Liver (tissue), 9 donors: Measurements from ENCODE around the gene NIPAL3. TPM values are rescaled to one million over a fixed set of nuclear protein-coding genes. Genes with fewer than 3 reads are reported as not detected.
"Not testable (repeated sequence)": the region's sequence is repeated elsewhere in the genome, so short reads cannot be mapped to it uniquely, and the experiment has no call there.

Experiments used
- DNase-seq: peaks from one replicate; pipeline ENCODE4 v3.0.0-alpha.2; 2017; ENCODE audit warnings: low spot score
- H3K27ac ChIP-seq, 2 donors: one replicate each; pipeline ENCODE4 v1.7.0; 2013; ENCODE audit warnings: inconsistent platforms in 2 of 2, low read length in 2 of 2, control low read depth in 1 of 2, low read depth in 1 of 2, mild to moderate bottlenecking in 1 of 2
- H3K27me3 ChIP-seq, 4 donors: one replicate each; pipeline versions ENCODE4 v1.6.1 to v1.7.0; 2013; ENCODE audit warnings: low read length in 3 of 4, inconsistent platforms in 1 of 4, mild to moderate bottlenecking in 1 of 4, moderate library complexity in 1 of 4; ENCODE audit not compliant: control insufficient read depth in 4 of 4, insufficient read depth in 4 of 4
- H3K36me3 ChIP-seq, 4 donors: one replicate each; pipeline versions ENCODE4 v1.6.1 to v1.7.0; 2013; ENCODE audit warnings: low read length in 3 of 4, mild to moderate bottlenecking in 3 of 4, low read depth in 1 of 4, moderate library complexity in 1 of 4; ENCODE audit not compliant: control insufficient read depth in 4 of 4, insufficient read depth in 3 of 4
- H3K4me1 ChIP-seq, 4 donors: one replicate each; pipeline versions ENCODE4 v1.6.1 to v1.7.0; 2013; ENCODE audit warnings: low read length in 3 of 4, mild to moderate bottlenecking in 3 of 4, moderate library complexity in 1 of 4; ENCODE audit not compliant: control insufficient read depth in 4 of 4, insufficient read depth in 4 of 4
- H3K4me3 ChIP-seq, 3 donors: one replicate each; pipeline versions ENCODE4 v1.6.1 to v1.7.0; 2013; ENCODE audit warnings: low read length in 3 of 3, control low read depth in 1 of 3, low read depth in 1 of 3, mild to moderate bottlenecking in 1 of 3
- H3K9ac ChIP-seq, 2 donors: one replicate each; pipeline ENCODE4 v1.7.0; 2013; ENCODE audit warnings: low read length in 2 of 2, mild to moderate bottlenecking in 2 of 2, moderate library complexity in 2 of 2, control low read depth in 1 of 2, low read depth in 1 of 2
- H3K9me3 ChIP-seq, 4 donors: one replicate each; pipeline versions ENCODE4 v1.6.1 to v1.7.0; 2013; ENCODE audit warnings: low read length in 3 of 4; ENCODE audit not compliant: control insufficient read depth in 4 of 4
- FOXA1 ChIP-seq: IDR thresholded peaks from 2 replicates; pipeline ENCODE4 v1.6.1; 2016; ENCODE audit warnings: antibody characterized with exemption
- GABPA ChIP-seq, 2 donors: IDR thresholded peaks in 1 of 2; conservative IDR thresholded peaks in 1 of 2; 2 replicates each; pipeline ENCODE4 v1.6.1; 2016; ENCODE audit warnings: antibody characterized with exemption in 2 of 2, mild to moderate bottlenecking in 1 of 2, moderate library complexity in 1 of 2
- HNF4A ChIP-seq, 2 donors: conservative IDR thresholded peaks; 2 replicates each; pipeline ENCODE4 v1.6.1; 2016; ENCODE audit warnings: antibody characterized with exemption in 2 of 2, mild to moderate bottlenecking in 2 of 2
- HNF4G ChIP-seq: IDR thresholded peaks from 2 replicates; pipeline ENCODE4 v1.6.1; 2016; ENCODE audit warnings: antibody characterized with exemption
- JUND ChIP-seq, 2 donors: IDR thresholded peaks; 2 replicates each; pipeline ENCODE4 v1.6.1; 2016; ENCODE audit warnings: antibody characterized with exemption in 2 of 2
- NR2F2 ChIP-seq: IDR thresholded peaks from 2 replicates; pipeline ENCODE4 v1.6.1; 2016; ENCODE audit warnings: antibody characterized with exemption
- RXRA ChIP-seq, 2 donors: IDR thresholded peaks; 2 replicates each; pipeline ENCODE4 v1.6.1; 2017 to 2018; ENCODE audit warnings: antibody characterized with exemption in 2 of 2, mild to moderate bottlenecking in 1 of 2
- SP1 ChIP-seq: IDR thresholded peaks from 2 replicates; pipeline ENCODE4 v1.6.1; 2018; ENCODE audit warnings: antibody characterized with exemption, mild to moderate bottlenecking
- TAF1 ChIP-seq: conservative IDR thresholded peaks from 2 replicates; pipeline ENCODE4 v1.6.1; 2016; ENCODE audit warnings: antibody characterized with exemption, mild to moderate bottlenecking
- WGBS: extraction: QIAGEN DNeasy Blood & Tissue Kit; methylation state at CpG from one replicate; pipeline ENCODE4 v1.1.7; 2013; 5-methylcytosine and 5-hydroxymethylcytosine counted together
- polyA plus RNA-seq, 2 donors: library from polyadenylated mRNA; stranded (reverse) in 1 of 2; unstranded in 1 of 2; fragments of 200-250 nt in 1 of 2; fragments of >200 nt in 1 of 2; fragmentation: Nextera tagmentation in 1 of 2; extraction: Ambion mirVana in 1 of 2; gene quantifications; one replicate each; pipeline versions ENCODE4 v1.2.1 to v1.2.3, GENCODE V29; 2013 to 2015
- total RNA-seq, 2 donors: library from RNA; depleted of rRNA; stranded (reverse); fragments of >200 nt; gene quantifications; one replicate each; pipeline ENCODE4 v1.2.3, GENCODE V29; 2014
- TF ChIP-seq, protein P1 (sequence below): IDR thresholded peaks from 2 replicates; pipeline ENCODE4 v1.6.1; 2016; ENCODE audit warnings: antibody characterized with exemption, mild to moderate bottlenecking
- TF ChIP-seq, protein P2 (sequence below): fragments of 150-350 bp; IDR thresholded peaks from 2 replicates; pipeline ENCODE4 v1.5.1; 2017; ENCODE audit warnings: improper control_type of control experiment, low read depth, low read length; ENCODE audit not compliant: missing input control
- donor health status: healthy.
- donor health status: healthy.
- donor health status: healthy.
- donor health status: healthy.
- donor health status: healthy.

Gene NIPAL3
- total and polyA plus RNA-seq, 4 donors, result 3.0 to 12.0 (median 6.0) TPM

DNA sequence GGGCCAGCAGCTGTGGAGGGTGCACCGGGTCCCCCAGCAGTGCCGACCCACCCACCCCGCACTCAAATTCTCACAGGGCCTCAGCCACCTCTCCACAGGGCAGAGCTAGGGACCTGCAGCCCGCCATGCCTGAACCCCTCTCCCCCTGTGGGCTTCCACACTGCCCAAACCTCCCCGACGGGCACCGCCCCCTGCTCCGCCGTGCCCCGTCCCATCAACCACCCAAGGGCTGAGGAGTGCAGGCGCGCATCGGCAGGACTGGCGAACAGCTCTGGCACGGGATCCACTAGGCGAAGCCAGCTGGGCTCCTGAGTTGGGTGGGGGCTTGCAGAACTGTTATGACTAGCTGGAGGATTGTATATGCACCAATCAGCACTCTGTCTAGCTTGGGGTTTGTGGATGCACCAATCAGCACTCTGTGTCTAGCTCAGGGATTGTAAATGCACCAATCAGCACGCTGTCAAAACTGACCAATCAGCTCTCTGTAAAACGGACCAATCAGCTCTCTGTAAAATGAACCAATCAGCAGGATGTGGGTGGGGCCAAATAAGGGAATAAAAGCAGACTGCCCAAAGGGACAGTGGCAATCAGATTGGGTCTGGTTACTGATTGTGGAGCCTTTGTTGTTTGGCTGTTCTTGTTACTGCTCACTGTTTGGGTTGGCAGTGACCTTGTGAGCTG lies 74.6 kb downstream of the NIPAL3 start:
- Histone ChIP-seq H3K4me1 (peaks cover 0 to 1% (median 0%) of the 10 kb centered on the region in 4 donors), H3K9ac (no peak overlapping the region), H3K4me3 (no peak overlapping the region), H3K36me3 (no peaks in the 10 kb centered on the region), H3K9me3 (no peaks in the 10 kb centered on the region), H3K27ac (no peak overlapping the region), H3K27me3 (no peaks in the 10 kb centered on the region)
- WGBS, result 98% methylated on average over 18 of the region's 18 CpGs
- no peak for TF ChIP-seq HNF4A (conservative IDR thresholded peaks at IDR 0.05)
- TF ChIP-seq JUND (IDR thresholded peaks at IDR 0.05), result no peak
- TF ChIP-seq HNF4G, result no peak
- no peak for TF ChIP-seq SP1
- TF ChIP-seq, protein P1, sequence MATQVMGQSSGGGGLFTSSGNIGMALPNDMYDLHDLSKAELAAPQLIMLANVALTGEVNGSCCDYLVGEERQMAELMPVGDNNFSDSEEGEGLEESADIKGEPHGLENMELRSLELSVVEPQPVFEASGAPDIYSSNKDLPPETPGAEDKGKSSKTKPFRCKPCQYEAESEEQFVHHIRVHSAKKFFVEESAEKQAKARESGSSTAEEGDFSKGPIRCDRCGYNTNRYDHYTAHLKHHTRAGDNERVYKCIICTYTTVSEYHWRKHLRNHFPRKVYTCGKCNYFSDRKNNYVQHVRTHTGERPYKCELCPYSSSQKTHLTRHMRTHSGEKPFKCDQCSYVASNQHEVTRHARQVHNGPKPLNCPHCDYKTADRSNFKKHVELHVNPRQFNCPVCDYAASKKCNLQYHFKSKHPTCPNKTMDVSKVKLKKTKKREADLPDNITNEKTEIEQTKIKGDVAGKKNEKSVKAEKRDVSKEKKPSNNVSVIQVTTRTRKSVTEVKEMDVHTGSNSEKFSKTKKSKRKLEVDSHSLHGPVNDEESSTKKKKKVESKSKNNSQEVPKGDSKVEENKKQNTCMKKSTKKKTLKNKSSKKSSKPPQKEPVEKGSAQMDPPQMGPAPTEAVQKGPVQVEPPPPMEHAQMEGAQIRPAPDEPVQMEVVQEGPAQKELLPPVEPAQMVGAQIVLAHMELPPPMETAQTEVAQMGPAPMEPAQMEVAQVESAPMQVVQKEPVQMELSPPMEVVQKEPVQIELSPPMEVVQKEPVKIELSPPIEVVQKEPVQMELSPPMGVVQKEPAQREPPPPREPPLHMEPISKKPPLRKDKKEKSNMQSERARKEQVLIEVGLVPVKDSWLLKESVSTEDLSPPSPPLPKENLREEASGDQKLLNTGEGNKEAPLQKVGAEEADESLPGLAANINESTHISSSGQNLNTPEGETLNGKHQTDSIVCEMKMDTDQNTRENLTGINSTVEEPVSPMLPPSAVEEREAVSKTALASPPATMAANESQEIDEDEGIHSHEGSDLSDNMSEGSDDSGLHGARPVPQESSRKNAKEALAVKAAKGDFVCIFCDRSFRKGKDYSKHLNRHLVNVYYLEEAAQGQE, result no peak
- TF ChIP-seq TAF1, result no peak
- no peak for DNase-seq

DNA sequence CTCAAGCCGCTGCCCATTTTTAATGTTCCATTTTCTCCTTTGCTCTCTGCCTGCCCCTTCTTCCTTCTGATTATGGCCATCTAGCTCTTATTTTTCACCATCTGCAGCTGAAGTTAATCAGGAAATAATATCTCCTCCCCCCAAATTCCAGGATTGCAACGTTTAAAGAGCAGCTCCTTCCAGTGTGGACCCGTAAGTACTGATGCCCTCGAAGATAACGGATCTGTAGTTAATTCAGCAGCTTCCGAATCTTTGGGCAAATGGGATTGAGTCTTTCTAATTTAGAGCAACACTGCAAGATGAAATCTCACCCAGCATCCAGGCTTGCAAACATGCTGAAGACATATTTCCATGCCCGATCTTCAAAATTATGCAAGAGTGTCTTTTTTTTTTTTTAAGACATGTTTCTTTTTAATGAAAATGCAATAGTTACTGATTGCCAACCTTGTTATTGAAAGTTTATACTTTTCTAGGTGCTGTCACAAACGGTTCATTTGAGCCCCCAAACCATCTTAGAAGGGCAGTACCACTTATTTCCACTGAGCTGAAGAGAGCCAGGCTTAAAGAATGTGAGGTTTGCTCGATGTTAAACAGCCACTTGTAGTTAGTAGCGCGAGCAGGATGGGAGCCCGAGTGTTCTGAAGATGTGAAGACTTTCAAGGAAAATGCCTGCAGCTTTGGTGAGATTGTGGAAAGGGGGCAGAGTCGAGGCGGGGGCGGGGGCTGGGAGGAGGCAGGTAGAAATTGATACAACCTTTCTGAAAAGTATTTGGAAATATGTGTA lies 76.2 kb downstream of the NIPAL3 start:
- Histone ChIP-seq H3K36me3 (no peaks in the 10 kb centered on the region), H3K27me3 (no peaks in the 10 kb centered on the region), H3K4me3 (no peak overlapping the region), H3K9ac (no peak overlapping the region), H3K9me3 (no peaks in the 10 kb centered on the region), H3K27ac (no peak overlapping the region), H3K4me1 (peaks cover 0 to 1% (median 0%) of the 10 kb centered on the region in 4 donors)
- DNase-seq, result no peak
- no peak for TF ChIP-seq FOXA1
- TF ChIP-seq, protein P2, sequence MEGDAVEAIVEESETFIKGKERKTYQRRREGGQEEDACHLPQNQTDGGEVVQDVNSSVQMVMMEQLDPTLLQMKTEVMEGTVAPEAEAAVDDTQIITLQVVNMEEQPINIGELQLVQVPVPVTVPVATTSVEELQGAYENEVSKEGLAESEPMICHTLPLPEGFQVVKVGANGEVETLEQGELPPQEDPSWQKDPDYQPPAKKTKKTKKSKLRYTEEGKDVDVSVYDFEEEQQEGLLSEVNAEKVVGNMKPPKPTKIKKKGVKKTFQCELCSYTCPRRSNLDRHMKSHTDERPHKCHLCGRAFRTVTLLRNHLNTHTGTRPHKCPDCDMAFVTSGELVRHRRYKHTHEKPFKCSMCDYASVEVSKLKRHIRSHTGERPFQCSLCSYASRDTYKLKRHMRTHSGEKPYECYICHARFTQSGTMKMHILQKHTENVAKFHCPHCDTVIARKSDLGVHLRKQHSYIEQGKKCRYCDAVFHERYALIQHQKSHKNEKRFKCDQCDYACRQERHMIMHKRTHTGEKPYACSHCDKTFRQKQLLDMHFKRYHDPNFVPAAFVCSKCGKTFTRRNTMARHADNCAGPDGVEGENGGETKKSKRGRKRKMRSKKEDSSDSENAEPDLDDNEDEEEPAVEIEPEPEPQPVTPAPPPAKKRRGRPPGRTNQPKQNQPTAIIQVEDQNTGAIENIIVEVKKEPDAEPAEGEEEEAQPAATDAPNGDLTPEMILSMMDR, result no peak
- TF ChIP-seq GABPA (IDR thresholded peaks at IDR 0.05 in 1 of 2, conservative IDR thresholded peaks at IDR 0.05 in 1 of 2), result no peak
- TF ChIP-seq, protein P1, result no peak
- no peak for TF ChIP-seq RXRA (IDR thresholded peaks at IDR 0.05)
- no peak for TF ChIP-seq NR2F2
- 67% methylated on average over 15 of the region's 15 CpGs for WGBS

DNA sequence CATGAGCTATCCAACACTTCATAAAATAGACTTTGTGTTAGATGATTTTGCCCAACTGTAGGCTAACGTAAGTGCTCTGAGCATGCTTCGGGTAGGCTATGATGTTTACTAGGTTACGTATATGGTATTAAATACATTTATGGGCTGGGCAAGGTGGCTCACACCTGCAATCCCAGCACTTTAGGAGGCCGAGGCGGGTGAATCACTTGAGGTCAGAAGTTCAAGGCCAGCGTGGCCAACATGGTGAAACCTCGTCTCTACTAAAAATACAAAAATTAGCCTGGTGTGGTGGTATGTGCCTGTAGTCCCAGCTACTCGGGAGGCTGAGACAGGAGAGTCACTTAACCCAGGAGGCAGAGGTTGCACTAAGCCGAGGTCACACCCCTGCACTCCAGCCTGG lies 77.3 kb downstream of the NIPAL3 start:
- H3K27me3 ChIP-seq, H3K9ac ChIP-seq, DNase-seq, H3K9me3 ChIP-seq, H3K27ac ChIP-seq, H3K36me3 ChIP-seq, H3K4me1 ChIP-seq, H3K4me3 ChIP-seq: not testable (repeated sequence)
- WGBS, result 89% methylated on average over 9 of the region's 9 CpGs
